ENCODE data around the gene KMT2A. TPM values are rescaled to one million over a fixed set of nuclear protein-coding genes. Genes with fewer than 3 reads are reported as not detected.

The KMT2A gene
- total RNA-seq, 1 experiment from 2014 or later: 50.4 TPM

GRCh38 chr11:118574636-118575035 lies 138.3 kb downstream of the KMT2A start:
- Histone ChIP-seq H3K79me2 (ENCODE audit: insufficient read depth, low read length) (peaks cover 74% of the 10 kb centered on the region), H3K9ac (ENCODE audit: low read length) (no peak overlapping the region), H3K4me3 (replicated peaks in 1 of 2; ENCODE audit: low read depth in 1 of 2, low read length in 2 of 2) (no peak overlapping the region), H3K9me2 (ENCODE audit: insufficient read depth) (no peaks in the 10 kb centered on the region), H3K27me3 (ENCODE audit: insufficient read depth, low read length) (no peaks in the 10 kb centered on the region), H3K27ac (ENCODE audit: low read depth, low read length) (no peak overlapping the region), H3K4me2 (ENCODE audit: low read length) (peak overlapping the region; percentile 82; the same call in 1 of the 2 replicates), H4K20me1 (ENCODE audit: insufficient read depth) (peaks cover 9% of the 10 kb centered on the region; the same call in 1 of the 2 replicates), H2AFZ (ENCODE audit: low read depth, low read length, poor library complexity, severe bottlenecking) (no peak overlapping the region), H3K4me1 (ENCODE audit: control insufficient read depth in 1 of 2, insufficient read depth in 2 of 2, low read length in 2 of 2) (peaks cover 5 to 23% of the 10 kb centered on the region in 2 experiments), H3K36me3 (ENCODE audit: control insufficient read depth in 1 of 2, insufficient read depth in 2 of 2, low read length in 2 of 2) (no peaks in the 10 kb centered on the region), H3K9me3 (ENCODE audit: control insufficient read depth in 1 of 2, insufficient read depth in 1 of 2, low read depth in 1 of 2, low read length in 2 of 2) (no peaks in the 10 kb centered on the region)
- ChIA-PET CTCF (no interaction called here), POLR2A (no interaction called here), RAD21 (ENCODE audit: low non-redundant PET in 1 of 2, low total read pairs in 2 of 2, uncharacterized antibody in 2 of 2, unreplicated experiment in 2 of 2) (interaction anchor here in 1 of 2 experiments (0.6 kb wide), 1 partner anchor 243 kb away, joined by 3 read pairs; no protein-coding TSS in a partner anchor)
- no peak for ATAC-seq
- intact Hi-C loops (cut with micrococcal nuclease): no loop called here
- BruUV-seq (replicated peaks): no TSS peak
- no peak for DNase-seq (ENCODE audit: low read depth, low spot score)
- TF ChIP-seq REST (IDR thresholded peaks at IDR 0.05; ENCODE audit: low read depth) (no peak), CEBPB (IDR thresholded peaks at IDR 0.05; ENCODE audit: low read depth) (no peak)

Other genes starting within 250 kb of the KMT2A start
- 0.30 TPM for gene JAML, start 211.5 kb upstream of the KMT2A start, total RNA-seq (2021; ENCODE audit: unreplicated experiment)
- 8.7 TPM for gene MPZL3, start 184.1 kb upstream of the KMT2A start, total RNA-seq (2021; ENCODE audit: unreplicated experiment)
- gene MPZL2, start 172.2 kb upstream of the KMT2A start, total RNA-seq (2021; ENCODE audit: unreplicated experiment): 16.8 TPM
- 0.79 TPM for gene CD3E, start 131.8 kb upstream of the KMT2A start, total RNA-seq (2021; ENCODE audit: unreplicated experiment)
- 1.0 TPM for gene CD3D, start 93.8 kb upstream of the KMT2A start, total RNA-seq (2021; ENCODE audit: unreplicated experiment)
- 0.20 TPM for gene CD3G, start 92.1 kb upstream of the KMT2A start, total RNA-seq (2021; ENCODE audit: unreplicated experiment)
- 49.9 TPM for gene UBE4A, start 76.9 kb upstream of the KMT2A start, total RNA-seq (2021; ENCODE audit: unreplicated experiment)
- gene ATP5MG, start 34.9 kb upstream of the KMT2A start, total RNA-seq (2021; ENCODE audit: unreplicated experiment): 205 TPM
- 0.47 TPM for gene TTC36, start 91.0 kb downstream of the KMT2A start, total RNA-seq (2021; ENCODE audit: unreplicated experiment)
- gene TMEM25, start 94.7 kb downstream of the KMT2A start, total RNA-seq (2021; ENCODE audit: unreplicated experiment): 27.0 TPM
- 12.1 TPM for gene IFT46, start 129.4 kb downstream of the KMT2A start, total RNA-seq (2021; ENCODE audit: unreplicated experiment)
- gene ARCN1, start 135.9 kb downstream of the KMT2A start, total RNA-seq (2021; ENCODE audit: unreplicated experiment): 147 TPM
- 36.2 TPM for gene PHLDB1, start 171.1 kb downstream of the KMT2A start, total RNA-seq (2021; ENCODE audit: unreplicated experiment)
- 0.15 TPM for gene TREH, start 243.2 kb downstream of the KMT2A start, total RNA-seq (2021; ENCODE audit: unreplicated experiment)